Body of pancreas (tissue), 4 donors: ENCODE data around the gene PAK5.

ENCODE experiments used
- POLR2A ChIP-seq, 3 donors: fragments of 450-650 bp; IDR thresholded peaks; one replicate each; pipeline ENCODE4 v1.6.1; 2016; ENCODE audit warnings: antibody characterized with exemption in 3 of 3, mild to moderate bottlenecking in 2 of 3
- TF ChIP-seq, protein P1 (sequence below), 7 experiments: fragments of 450-650 bp in 4 of 7; fragments of 200-600 bp in 3 of 7; sonication (generic) in 3 of 7; IDR thresholded peaks; one replicate each; pipeline ENCODE4 v1.5.1; 2016 to 2019; ENCODE audit warnings: antibody characterized with exemption in 7 of 7

- TF ChIP-seq, protein P1, sequence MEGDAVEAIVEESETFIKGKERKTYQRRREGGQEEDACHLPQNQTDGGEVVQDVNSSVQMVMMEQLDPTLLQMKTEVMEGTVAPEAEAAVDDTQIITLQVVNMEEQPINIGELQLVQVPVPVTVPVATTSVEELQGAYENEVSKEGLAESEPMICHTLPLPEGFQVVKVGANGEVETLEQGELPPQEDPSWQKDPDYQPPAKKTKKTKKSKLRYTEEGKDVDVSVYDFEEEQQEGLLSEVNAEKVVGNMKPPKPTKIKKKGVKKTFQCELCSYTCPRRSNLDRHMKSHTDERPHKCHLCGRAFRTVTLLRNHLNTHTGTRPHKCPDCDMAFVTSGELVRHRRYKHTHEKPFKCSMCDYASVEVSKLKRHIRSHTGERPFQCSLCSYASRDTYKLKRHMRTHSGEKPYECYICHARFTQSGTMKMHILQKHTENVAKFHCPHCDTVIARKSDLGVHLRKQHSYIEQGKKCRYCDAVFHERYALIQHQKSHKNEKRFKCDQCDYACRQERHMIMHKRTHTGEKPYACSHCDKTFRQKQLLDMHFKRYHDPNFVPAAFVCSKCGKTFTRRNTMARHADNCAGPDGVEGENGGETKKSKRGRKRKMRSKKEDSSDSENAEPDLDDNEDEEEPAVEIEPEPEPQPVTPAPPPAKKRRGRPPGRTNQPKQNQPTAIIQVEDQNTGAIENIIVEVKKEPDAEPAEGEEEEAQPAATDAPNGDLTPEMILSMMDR (IDR thresholded peaks at IDR 0.05), result no peak
- TF ChIP-seq POLR2A (IDR thresholded peaks at IDR 0.05), result no peak
These were observed 303.4 kb downstream of the PAK5 start for GRCh38 chr20:9535449-9535848.
